GM21723 (cell line): ENCODE results near the gene AKAP13.

ENCODE experiments used
- ATAC-seq: cut with Tn5 transposase; IDR thresholded peaks from one replicate; pipeline ENCODE4 v1.9.1; 2021; ENCODE audit warnings: mild to moderate bottlenecking, moderate library complexity; ENCODE audit not compliant: unreplicated experiment

AKAP13 gene

DNA sequence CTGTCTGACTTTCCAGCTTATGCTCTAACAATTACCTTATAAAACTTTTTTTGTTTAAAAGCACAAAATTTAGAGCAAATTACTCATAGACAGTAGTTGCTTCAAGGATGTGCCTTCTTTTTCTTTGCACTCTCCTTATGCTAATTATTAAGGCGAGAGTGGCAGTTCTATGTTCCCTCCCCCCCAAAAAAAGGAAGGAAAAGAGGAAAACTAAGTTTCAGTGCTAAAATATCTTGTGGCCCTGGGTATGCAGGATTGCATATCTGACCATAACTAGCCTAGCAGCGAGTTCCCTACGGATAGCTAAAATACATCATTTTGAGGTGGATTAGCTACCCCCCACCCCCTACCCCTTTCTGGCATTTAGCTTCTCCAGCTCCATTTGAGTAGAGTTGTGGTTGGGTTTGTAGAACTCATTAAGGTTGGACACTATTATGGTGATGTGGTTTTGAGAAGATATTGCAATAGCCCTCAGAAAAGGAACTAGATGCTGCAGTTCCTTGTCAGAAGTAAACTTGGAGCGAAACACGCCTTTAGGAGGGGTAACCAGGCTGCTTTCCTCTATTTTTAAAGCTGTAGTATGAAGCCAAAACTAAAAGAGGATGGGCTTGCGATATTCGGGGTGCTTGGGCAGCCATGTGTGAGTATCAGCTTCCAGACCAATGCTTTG is 174.6 kb downstream of the AKAP13 start:
- ATAC-seq, result peak; percentile 63

DNA sequence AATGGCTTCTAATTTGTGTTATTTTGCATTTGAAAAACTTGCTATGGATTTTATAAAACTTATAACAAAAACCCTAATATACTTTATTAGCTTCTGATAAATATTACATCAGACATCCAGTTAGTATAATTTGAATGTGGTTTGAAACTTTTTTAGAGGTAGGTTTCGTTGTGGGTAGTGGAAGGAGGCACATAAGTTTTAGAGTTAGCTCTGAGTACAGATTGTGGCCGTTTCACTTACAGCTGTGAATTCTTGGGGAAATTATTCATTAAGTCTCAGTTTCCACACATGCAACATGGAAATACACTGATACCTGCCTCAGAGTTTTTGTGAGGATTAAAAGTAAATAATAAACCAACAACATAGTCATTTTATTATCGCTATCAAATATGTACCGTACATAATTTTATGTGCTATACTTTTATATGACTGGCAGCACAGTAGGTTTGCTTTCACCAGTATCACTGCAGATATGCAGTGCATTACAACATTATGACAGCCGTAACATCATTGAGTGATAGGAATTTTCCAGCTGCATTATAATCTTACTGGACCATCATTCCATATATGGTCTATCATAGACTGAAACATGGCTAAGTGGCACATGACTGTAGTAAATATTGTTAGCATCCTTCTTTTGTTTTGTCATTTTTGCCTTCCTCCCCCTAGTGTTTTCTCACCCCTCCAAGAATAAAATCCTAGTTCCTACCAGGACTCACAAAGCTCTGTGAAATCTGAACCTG is 175.6 kb downstream of the AKAP13 start:
- ATAC-seq, result peak; percentile 79

DNA sequence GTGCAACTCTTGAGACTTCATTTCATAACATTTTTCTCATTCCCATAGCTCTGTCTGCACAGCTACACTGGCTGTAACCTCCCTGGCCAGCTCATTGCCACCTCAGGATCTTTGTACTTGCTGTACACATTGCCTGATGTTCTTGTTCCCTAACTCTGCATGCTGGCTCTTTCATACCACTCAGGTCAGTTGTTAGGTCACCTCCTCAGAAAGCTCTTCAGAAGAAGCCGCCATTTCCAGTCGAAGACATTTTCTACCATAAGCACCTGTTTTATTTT is 176.2 kb downstream of the AKAP13 start:
- no peak for ATAC-seq

DNA sequence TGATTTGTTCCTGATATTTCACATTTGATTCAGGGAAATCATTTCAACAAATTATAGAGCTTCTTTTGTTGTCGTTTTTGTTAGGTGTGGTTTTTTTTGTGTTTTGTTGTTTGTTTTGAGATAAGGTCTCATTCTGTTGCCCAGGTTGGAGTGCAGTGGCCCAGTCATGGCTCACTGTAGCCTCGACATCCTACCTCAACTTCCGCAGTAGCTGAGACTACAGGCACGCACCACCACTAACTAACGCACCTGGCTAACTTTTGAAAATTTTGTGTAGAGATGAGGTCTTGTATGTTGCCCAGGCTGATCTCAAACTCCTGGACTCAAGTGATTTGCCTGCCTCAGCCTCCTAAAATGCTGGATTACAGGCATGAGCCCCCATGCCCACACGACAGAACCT is 177.0 kb downstream of the AKAP13 start:
- ATAC-seq, result no peak

DNA sequence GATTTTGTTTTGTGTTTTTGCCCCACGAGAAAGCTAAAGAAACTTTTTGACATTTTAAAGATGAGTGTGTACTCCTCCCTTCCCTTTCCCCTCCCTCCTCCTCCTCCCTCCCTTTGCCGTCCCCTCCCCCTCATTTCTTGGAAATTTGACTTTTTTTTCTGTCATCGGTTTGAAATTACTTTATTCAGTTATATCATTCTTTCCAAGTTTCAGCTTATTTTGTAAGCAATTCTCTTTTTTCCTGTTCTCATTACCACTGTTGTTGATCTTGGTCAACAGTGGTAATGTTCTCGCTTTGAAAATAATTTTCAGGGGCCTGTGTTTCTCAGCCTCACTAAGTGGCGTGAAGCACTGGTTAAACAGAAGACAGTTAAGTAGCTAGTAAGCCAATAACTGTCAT is 178.4 kb downstream of the AKAP13 start:
- ATAC-seq, result no peak

DNA sequence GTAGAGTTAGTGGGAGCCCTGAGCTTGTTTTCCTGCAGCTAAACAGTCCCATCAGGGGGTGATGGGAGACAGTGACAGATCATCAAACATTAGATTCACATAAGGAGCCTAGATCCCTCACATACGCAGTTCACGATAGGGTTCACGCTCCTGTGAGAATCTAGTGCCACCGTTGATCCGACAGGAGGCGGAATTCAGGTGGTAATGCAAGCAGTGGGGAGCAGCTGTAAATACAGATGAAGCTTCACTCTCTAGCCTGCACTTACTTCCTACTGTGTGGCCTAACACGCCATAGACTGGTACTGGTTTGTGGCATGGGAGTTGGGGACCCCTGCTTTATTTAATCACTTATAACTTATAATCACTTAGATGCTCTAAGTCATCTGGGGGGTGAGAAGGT is 179.1 kb downstream of the AKAP13 start:
- no peak for ATAC-seq

DNA sequence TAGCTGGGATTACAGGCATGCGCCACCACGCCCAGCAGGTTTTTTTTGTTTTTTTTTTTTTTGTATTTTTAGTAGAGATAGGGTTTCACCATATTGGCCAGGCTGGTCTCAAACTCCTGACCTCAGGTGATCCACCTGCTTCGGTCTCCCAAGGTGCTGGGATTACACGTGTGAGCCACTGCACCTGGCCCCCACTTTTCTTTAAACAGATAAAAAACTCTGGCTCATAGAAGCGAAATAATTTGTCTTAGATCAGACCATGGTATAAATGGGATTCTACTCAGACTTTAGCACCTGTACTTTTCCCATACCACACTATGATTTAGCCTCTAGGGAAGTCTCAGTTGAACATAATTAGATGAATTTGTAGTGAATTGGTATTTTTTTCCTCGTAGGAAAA is 182.4 kb downstream of the AKAP13 start:
- no peak for ATAC-seq

DNA sequence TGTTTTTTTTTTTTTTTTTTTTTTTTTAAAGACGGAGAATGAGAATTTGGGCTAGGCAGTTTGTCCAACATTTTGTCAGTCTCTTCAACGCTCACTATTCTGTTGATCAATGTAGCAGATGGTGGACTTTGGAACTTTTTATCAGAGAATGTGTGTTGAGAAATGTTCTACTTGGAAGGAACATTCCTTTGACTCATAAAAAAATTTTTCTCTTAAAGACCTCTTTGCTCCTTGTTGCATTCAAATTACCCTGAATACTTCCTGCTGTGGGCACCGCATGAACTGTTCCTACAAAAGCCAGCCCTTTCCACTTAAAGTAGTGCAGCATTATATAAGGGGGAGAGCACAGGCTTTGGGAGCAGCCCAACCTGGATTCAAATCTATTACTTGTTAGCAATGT is 182.9 kb downstream of the AKAP13 start:
- no peak for ATAC-seq

DNA sequence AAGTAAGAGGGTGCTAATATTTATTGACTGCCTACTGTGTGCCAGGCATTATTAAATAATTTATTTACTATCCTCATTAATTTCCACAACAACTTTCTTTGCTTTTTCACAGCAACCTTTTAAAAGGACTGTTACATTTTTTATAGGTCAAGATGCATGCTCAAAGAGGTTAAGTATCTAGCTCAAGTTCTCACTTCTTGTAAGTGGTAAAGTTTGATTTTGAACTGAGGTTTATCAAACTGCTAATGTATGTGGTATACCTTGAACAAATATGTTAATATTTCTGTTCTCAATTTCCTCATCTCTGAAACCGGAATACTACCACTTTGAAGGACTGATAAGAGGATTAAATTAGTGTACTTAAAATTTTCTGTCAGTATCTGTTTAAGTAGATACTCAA is 183.3 kb downstream of the AKAP13 start:
- ATAC-seq, result no peak

DNA sequence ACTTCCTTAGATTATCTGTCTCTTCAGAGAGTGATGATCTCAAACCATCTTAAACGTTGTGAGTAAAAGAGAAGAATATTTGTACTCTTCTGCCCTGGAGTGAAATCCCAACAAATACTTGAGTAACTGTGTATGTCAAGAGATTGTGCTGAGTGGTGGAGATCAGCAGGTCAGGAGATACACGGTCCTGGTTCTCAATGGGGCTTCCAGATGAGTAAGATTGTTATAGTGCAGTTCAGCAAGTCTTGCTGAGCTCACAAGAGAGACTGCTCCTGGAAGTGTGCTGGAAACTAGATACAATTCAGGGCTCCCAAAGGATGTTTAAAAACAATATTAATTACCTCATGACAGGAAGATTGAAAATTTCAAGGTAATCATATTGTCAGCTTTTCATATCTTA is 184.3 kb downstream of the AKAP13 start:
- ATAC-seq, result no peak

DNA sequence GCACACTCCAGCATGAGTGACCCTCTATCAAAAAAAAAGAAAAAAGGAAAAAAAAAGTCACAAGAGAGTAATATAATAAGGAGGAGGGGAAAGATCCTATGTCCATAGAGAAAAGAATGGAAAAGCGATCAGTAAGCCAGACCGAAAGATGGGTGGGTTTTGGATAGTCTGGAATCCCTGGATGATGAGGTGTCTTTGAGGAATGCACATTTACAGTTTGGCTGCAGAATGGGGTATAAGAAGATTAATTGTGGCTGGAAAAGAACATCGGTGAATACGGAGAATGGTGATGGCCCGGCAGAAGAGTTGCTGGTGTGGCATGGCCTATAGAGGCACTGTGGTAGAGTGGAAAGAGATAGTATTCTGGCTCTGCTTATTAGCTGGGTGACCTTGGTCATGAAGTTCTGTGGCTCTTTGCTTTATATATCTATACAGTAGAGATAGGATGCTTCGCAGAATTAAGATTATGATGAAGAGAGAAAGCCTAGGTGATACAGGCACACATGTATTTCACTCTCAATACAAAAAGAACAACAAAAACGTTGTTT is 187.9 kb downstream of the AKAP13 start:
- no peak for ATAC-seq

DNA sequence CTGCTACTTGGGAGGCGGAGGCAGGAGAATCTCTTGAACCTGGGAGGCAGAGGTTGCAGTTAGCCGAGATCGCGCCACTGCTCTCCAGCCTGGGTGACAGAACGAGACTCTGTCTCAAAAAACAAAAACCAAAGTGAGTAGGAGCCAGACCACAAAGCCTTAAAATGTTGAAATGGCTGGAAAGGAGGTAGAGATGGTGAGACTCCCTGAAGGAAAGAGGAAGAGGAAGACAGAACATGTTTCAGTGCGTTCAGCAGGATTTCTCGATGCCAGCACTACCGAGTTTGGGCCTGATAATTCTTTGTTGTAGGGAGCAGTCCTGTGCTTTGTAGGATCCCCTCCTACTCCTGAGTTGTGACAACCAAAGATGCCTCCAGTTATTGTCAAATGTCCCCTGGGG is 189.9 kb downstream of the AKAP13 start:
- ATAC-seq, result no peak

DNA sequence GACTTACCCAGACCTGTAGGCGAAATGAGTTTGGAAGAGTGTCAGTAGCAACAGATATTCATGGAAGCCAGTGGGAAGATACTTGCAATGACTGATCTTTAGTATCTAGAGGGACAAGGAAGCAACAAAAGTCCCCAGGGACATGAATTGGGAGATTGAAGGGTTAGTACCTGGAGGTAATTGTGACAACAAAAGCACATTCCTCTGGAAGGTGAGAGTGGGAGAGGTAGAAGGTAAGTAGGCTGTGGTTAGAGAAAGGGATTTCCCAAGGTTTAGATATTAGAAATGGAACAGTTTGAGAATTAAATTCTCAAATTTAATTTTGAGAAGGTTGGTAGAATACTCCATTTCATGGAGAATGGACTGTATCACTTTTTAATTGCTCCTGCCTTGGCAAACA is 191.4 kb downstream of the AKAP13 start:
- ATAC-seq, result no peak

DNA sequence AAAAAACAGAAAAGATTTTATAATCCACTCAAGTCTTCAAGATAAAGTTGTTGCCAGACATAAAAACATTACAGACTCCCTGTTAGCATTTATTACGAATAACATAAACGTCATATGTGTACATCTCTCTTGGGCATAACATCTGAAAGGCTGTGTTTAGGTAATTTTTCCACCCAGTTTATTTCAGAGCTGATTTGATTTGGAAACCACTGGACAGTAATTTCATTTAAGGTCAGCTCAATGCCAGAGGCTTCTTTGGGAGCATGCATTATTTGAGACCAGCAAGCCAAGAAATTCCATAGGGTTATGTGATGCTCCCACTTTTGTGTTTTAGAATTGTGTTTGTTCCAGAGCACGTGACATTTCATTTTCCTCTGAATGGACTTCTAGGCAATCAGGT is 196.0 kb downstream of the AKAP13 start:
- ATAC-seq, result no peak

DNA sequence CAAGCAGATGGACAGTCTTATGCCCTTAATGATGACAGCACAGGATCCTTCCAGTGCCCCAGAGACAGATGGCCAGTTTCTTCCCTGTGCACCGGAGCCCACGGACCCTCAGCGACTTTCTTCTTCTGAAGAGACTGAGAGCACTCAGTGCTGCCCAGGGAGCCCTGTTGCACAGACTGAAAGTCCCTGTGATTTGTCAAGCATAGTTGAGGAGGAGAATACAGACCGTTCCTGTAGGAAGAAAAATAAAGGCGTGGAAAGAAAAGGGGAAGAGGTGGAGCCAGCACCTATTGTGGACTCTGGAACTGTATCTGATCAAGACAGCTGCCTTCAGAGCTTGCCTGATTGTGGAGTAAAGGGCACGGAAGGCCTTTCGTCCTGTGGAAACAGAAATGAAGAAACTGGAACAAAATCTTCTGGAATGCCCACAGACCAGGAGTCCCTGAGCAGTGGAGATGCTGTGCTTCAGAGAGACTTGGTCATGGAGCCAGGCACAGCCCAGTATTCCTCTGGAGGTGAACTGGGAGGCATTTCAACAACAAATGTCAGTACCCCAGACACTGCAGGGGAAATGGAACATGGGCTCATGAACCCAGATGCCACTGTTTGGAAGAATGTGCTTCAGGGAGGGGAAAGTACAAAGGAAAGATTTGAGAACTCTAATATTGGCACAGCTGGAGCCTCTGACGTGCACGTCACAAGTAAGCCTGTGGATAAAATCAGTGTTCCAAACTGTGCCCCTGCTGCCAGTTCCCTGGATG is 198.7 kb downstream of the AKAP13 start:
- no peak for ATAC-seq

DNA sequence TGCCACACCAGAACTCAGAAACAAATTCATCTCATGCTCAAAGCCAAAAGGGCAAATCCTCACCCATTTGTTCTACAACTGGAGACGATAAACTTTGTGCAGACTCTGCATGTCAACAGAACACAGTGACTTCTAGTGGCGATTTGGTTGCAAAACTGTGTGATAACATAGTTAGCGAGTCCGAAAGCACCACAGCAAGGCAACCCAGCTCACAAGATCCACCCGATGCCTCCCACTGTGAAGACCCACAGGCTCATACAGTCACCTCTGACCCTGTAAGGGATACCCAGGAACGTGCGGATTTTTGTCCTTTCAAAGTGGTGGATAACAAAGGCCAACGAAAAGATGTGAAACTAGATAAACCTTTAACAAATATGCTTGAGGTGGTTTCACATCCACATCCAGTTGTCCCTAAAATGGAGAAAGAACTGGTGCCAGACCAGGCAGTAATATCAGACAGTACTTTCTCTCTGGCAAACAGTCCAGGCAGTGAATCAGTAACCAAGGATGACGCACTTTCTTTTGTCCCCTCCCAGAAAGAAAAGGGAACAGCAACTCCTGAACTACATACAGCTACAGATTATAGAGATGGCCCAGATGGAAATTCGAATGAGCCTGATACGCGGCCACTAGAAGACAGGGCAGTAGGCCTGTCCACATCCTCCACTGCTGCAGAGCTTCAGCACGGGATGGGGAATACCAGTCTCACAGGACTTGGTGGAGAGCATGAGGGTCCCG is 199.7 kb downstream of the AKAP13 start:
- ATAC-seq, result no peak

DNA sequence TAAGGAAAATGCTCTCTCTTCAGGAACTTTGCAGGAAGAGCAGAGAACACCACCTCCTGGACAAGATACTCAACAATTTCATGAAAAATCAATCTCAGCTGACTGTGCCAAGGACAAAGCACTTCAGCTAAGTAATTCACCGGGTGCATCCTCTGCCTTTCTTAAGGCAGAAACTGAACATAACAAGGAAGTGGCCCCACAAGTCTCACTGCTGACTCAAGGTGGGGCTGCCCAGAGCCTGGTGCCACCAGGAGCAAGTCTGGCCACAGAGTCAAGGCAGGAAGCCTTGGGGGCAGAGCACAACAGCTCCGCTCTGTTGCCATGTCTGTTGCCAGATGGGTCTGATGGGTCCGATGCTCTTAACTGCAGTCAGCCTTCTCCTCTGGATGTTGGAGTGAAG is 200.5 kb downstream of the AKAP13 start:
- ATAC-seq, result no peak

DNA sequence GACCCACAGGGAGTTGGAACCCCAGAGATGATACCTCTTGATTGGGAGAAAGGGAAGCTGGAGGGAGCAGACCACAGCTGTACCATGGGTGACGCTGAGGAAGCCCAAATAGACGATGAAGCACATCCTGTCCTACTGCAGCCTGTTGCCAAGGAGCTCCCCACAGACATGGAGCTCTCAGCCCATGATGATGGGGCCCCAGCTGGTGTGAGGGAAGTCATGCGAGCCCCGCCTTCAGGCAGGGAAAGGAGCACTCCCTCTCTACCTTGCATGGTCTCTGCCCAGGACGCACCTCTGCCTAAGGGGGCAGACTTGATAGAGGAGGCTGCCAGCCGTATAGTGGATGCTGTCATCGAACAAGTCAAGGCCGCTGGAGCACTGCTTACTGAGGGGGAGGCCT is 201.1 kb downstream of the AKAP13 start:
- no peak for ATAC-seq

DNA sequence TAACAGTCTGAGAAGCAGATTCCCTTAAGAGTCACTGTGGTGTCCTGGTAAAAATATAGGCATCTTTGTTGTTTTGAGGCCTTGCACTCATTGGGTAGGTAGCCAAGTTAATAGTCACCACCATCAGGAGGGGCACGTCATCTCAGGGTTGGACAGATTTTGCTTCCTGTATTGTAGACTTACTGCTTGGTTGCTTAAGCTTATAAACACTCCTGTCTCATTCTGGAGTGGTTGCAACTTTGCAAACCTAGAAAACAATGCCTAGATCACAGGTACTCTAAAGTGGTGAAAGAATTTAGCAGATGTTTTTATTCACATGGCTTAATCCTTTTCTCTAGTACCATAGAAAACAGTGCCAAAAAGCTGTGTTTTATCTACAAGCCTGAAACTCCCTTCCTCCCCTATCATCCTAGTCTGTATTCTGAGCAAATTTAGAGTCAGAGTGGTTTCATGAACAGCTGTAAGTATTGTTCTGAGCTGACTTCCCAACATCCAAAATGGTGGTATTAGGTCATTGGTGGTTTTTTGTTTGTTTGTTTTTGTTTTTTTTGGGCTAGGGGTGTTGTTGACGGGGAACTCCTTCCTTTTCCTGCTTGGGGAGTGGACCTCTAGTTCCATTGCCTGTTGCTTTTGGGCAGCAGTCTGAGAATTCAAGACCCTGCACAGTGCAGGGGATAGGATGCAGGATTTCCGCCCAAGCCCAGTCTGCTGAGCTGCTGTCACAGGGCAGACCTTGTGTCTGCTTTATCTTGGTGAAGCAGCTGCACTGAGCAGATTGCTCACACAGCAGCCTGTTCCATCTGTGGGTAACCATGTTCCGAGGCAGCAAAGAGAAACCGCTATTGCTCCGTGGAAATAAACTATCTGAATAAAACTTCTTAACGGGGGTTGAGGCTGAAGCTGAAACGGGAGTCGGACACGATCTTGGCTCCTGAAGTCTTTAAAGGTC is 202.0 kb downstream of the AKAP13 start:
- peak; percentile 50 for ATAC-seq

DNA sequence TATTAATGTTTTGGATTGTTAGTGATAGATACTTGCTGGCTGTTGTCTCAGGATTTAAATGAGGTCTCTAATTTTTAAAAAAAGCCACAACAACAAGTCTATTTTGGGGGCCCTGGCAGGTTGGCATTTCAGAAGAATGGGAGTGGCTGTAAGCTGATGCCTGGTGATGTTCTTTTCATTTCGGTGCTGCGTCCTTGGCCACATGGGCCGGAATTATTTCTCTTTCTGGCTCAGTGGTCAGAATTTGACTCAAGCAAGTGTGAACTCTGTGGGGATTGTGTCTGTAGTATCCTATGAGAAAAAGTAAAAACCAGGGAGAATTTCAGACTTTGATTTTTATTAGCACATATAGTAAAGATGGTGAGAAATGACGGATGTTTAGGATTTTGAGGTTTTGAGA is 203.0 kb downstream of the AKAP13 start:
- ATAC-seq, result no peak
